Upper lobe of left lung (tissue), 4 donors: ENCODE data around the gene LGALS9.

Experiments used
- POLR2A ChIP-seq, 4 donors: fragments of 450-650 bp; IDR thresholded peaks; one replicate each; pipeline ENCODE4 v1.5.1; 2016 to 2017; ENCODE audit warnings: antibody characterized with exemption in 4 of 4, mild to moderate bottlenecking in 2 of 4
- TF ChIP-seq, protein P1 (sequence below), 6 experiments: fragments of 450-650 bp in 4 of 6; fragments of 200-600 bp in 2 of 6; sonication (generic) in 2 of 6; IDR thresholded peaks; one replicate each; pipeline ENCODE4 v1.5.1; 2016 to 2019; ENCODE audit warnings: antibody characterized with exemption in 6 of 6

DNA sequence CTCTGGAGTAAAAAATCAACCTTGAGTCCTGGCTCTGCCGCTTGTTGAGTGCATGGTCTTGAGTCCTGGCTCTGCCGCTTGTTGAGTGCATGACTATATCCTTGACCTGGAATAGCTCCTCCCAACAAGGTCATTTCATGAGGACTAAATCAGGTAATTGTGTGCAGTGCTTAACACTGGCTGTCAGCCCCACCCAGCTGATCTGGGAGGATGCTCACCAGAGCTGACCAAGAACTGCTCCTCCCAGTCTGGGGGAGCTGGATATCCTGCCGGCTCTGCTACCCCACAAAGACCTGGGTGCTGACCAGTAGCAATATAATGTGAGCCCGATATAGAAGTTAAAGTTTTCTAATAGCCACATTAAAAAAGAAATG lies 20.7 kb upstream of the LGALS9 start:
- TF ChIP-seq, protein P1, sequence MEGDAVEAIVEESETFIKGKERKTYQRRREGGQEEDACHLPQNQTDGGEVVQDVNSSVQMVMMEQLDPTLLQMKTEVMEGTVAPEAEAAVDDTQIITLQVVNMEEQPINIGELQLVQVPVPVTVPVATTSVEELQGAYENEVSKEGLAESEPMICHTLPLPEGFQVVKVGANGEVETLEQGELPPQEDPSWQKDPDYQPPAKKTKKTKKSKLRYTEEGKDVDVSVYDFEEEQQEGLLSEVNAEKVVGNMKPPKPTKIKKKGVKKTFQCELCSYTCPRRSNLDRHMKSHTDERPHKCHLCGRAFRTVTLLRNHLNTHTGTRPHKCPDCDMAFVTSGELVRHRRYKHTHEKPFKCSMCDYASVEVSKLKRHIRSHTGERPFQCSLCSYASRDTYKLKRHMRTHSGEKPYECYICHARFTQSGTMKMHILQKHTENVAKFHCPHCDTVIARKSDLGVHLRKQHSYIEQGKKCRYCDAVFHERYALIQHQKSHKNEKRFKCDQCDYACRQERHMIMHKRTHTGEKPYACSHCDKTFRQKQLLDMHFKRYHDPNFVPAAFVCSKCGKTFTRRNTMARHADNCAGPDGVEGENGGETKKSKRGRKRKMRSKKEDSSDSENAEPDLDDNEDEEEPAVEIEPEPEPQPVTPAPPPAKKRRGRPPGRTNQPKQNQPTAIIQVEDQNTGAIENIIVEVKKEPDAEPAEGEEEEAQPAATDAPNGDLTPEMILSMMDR (IDR thresholded peaks at IDR 0.05), result no peak
- TF ChIP-seq POLR2A (IDR thresholded peaks at IDR 0.05), result no peak
